HG02943 (cell line): Measurements from ENCODE around the gene XRCC2.
"Not testable (repeated sequence)": the region's sequence is repeated elsewhere in the genome, so short reads cannot be mapped to it uniquely, and the experiment has no call there.

Experiments
- ATAC-seq: cut with Tn5 transposase; IDR thresholded peaks from one replicate; pipeline ENCODE4 v1.9.1; 2021; ENCODE audit warnings: mild to moderate bottlenecking, low read depth, moderate library complexity; ENCODE audit not compliant: unreplicated experiment

The XRCC2 gene

DNA sequence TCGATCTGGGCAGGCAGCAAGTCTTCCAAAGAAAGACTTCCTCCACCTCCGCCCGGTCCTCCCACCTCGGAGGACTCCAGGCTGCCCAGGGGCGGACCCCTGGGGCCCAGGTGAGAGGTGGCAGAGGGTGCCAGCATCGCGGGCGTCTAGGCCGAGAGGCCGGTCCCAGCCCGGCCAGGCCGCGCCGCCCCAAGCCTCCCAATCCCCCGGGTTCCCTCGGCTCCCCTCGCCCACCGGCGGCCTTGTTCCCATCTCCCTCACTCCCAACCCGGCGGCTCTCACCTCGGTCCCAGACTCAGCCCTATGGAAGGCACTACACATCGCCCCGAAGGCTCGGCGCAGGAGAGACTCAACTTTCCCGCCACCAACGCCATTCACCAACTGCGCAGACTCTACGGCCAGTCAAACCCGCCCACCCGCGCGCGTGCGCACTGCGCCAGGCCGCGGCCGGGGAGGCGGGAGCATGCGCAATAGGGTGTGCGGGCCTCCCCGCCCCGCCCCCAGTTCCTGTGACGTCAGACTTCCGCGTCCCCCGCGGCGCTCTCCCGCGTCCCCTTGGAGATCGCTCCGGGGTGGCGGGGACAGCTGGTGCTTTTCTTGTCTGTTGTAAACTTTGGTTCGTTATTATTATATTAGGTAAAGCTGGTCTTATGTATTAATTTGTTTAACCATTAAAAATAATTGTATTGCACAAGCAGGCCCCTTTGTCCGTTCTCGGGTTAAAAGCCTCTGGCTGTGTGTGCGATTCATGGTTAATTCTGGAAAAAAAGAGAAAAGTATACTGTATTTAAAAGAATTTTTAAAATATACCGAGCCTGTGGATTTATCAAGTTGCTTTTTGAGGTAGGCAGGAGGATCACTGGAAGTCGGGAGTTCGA, at the start of gene XRCC2:
TSS of gene XRCC2 (minus strand) at position 383 of the 878 bp plus-strand sequence. CDS start at position 321, 62 bp downstream.
- peak; percentile 92 for ATAC-seq

DNA sequence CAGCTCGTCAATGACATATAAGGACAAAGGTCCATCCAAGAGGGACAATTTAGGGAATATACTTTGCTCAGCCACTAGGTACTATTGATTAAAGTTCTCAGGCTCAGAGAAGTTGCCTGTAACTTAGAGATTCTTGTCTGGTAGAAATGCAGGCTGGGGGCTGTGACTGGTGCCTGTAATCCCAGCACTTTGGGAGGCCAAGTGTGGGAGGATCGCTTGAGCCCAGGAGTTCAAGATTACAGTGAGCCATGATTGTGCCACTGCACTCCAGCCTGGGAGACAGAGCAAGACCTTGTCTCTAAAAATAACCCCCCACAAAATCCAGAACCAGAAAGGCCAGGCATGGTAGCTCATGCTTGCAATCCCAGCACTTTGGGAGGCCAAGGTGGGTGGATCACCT, 47.4 kb upstream of the XRCC2 start:
- no peak for ATAC-seq

DNA sequence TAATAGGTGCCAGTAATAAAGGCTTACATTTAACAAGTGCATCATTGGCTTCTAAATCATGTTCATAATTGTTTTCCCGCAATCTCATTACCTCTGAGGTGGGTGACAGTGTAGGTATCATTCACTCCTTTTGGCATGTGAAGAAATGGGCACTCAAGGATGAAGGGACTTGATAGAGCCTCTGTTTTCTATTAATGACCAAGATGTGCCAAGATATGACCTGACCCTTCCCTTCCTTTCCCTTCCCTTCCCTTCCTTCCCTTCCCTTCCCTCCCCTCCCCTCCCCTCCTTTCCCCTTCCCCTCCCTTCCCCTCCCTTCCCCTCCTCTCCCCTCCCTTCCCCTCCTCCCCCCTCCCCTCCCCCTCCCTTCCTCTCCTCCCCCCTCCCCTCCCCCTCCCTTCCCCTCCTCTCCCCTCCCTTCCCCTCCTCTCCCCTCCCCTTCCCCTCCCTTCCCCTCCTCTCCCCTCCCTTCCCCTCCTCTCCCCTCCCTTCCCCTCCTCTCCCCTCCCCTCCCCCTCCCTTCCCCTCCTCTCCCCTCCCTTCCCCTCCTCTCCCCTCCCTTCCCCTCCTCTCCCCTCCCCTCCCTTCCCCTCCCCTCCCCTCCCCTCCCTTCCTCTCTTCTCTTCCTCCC, 36.6 kb upstream of the XRCC2 start:
- ATAC-seq = not testable (repeated sequence)

DNA sequence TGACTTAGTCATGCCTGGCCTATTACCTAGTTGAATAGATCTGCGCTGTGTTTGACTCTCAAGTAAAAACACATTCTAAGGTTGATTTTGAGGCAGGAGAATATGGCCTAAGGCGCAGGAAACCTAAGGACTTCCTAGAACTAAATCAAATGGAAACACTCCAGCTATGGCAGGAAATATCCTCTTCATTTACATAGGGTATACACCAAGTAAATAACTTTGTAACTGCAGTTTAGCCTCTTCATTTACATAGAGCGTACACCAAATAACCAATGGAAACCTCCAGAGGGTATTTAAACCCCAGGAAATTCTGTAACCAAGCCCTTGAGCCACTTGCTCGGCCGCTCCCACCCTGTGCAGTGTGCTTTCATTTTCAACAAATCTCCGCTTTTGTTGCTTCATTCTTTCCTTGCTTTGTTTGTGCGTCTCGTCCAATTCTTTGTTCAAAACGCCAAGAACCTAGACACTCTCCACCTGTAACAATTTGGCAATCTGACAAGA, 35.6 kb upstream of the XRCC2 start:
- ATAC-seq = no peak

DNA sequence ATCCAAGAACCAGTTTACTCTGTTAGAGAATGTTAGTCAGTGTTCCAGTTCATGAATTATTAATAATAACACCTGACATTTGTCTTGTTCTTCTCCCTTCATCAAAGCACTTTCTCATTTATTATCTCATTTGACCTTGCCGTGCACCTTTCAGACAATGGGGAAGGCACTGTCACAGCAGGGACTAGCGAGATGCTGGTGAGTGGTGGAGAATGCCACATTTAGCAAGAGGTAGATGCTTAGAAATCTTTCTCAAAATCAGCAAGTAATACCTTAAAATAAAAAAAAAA, 34.2 kb upstream of the XRCC2 start:
- ATAC-seq = no peak

DNA sequence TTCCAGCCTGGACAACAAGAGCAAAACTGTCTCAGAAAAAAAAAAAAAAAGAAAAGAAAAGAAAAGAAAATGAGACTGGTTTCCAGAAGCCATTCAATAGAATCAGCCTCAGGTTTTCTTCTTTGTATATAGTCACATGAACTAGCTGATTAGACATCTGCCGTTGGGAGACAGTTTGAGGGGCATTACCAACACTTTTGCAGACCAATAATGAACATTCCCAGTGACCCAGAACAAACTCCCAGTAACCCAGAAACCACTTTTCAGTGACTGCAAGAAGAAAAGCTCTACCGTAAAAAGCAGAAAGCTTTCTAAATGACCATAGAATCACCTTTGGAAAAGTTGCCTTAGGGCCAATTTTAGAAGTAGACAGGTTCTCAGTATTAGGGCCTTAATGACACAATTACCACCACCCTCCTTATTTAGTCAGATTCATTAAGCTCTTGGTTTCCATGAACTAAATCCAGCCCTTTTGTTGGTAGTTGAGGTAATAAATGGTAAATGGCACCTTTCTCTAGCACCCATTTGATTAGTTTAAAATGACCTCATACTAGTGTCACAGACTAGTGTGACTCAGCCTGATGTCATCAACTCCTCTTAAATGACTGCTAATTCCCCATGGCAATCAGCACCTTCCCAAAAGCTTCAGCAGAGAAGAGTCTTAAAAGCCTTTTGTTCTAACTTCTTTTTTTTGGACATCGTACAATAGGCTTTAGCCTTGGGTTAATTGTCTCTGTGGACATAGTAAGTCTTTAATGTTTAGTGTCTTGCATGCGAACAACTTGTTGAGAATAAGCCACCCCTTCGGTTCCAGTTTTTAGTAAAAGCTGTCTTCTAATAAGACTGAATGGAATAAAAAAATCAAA, 33.6 kb upstream of the XRCC2 start:
- ATAC-seq = no peak

DNA sequence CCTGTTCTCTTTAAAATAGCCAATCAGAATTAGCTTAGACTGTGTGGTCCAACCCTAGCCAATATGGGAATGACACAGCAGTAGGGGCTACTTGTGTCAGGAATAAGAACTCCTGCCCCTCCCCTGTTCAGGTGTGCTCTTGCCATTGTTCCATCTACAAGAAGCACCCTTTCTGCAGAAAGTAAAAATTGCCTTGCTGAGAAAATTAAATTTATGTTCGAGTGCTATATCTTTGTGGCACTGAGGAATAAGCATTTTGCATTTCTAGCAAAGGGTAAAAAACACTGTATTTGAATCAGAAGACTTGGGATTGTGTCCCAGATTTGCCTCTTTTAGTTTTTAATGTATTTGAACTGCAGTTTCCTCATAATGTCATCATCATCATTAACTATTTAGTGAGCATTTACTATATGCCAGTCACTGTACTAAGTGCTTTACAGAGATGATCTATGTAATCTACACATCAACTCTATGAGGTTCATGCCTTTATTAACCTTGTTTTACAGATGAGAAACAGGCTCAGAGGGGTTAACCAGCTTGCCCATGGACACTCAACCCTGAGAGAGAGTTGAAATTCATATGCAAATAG, 28.9 kb upstream of the XRCC2 start:
- no peak for ATAC-seq

DNA sequence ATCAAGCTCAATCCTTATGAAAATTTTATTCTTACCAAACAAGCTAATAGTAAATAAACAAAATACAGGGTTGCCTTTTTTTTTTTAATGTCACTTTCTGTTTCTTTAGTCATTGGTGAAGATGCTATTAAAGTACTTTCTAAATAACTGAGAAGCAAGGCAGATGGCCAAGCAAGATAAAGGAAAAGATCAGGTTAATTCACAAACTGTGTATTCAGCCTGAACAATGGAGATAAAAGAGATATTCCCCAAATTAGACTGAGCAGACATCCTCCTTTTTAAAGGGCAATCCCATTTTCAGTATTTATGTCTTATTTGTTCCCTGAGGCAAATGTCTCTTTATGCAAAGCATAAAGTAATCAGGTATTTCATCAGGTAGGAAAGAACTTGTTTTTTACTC, 23.1 kb upstream of the XRCC2 start:
- no peak for ATAC-seq

DNA sequence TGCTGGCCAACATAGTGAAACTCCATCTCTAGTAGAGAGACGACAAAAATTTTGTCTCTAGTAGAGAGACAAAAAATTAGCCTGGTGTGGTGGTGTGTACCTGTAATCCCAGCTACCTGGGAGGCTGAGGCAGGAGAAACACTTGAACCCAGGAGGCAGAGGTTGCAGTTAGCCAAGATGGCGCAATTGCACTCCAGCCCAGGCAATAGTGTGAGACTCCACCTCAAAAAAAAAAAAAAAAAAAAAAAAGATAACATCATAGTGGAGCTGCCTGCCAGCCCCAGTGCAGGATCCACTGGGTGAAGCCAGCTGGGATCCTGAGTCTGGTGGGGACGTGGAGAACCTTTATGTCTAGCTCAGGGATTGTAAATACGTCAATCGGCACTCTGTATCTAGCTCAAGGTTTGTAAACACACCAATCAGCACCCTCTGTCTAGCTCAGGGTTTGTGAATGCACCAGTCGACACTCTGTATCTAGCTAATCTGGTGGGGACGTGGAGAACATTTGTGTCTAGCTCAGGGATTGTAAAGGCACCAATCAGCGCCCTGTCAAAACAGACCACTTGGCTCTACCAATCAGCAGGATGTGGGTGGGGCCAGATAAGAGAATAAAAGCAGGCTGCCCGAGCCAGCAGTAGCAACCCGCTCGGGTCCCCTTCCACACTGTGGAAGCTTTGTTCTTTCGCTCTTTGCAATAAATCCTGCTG, 21.5 kb upstream of the XRCC2 start:
- ATAC-seq = not testable (repeated sequence)

DNA sequence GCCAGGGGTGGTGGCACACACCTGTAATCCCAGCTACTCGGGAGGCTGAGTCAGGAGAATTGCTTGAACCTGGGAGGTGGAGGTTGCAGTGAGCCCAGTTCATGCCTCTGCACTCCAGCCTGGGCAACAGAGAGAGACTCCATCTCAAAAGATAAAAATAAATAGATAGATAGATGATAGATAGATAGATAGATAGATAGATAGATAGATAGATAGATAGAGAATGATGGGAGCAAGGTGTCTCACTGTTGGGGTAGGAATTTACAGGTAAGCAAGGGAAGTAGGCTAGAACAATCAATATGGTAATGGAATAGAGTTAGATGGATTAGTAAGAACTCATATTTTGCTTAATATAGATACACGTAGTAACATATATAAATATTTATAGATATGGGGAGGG, 16.3 kb upstream of the XRCC2 start:
- not testable (repeated sequence) for ATAC-seq

DNA sequence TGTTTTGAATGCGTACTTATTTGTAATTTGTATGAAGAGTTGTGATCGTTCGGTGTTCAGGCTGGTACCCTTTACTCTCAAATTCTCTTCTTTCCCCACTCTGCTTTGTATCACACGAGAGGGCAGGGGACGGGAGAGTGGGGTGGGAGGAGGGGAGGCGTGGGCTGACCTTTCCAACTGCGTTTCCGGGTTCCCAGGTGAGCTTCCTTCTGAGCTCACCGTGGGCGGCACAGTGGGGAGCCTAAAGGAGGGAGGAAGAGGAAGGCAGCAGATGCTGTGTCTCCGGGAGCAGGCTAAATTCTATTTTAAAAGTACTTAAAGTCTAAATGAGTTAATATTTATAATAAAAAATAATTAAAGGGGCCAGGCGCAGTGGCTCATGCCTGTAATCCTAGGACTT, 7.4 kb upstream of the XRCC2 start:
- no peak for ATAC-seq

DNA sequence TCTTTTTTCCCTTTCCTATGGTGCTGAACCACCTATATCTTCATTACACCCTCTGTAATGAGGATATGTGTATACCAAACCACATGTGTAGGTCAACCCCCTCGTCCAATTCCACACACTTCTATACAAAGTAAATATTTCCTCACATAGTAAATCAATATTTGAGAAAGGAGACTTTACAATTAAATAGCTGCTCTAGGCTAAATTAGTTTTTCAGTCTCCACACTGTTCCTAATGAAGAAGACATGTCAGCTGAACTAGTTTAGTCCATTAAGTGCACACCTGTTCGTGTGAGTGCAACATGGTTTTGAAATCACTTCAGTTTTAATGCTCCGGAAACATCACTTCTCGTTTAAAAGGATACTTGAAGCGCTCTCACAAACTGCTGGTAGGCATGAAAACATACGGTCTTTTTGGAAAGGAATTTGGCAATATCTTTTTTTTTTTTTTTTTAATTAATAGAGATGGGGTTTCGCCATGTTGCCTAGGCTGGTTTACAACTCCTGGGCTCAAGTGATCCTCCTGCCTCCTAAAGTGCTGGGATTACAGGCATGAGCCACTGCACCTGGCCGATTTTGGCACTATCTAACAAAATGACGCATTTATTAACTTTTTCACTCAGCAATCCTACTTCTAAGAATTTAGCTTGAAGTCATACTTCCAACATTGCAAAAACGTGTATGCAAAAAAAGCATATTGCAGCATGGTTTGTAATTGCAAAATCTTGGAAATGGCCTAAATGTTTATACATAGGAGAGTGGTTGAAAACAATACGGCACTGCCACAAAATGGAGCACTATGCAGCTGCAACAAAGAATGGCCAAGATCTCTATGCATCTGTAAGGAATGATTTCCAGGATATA, 2.1 kb upstream of the XRCC2 start:
- no peak for ATAC-seq

DNA sequence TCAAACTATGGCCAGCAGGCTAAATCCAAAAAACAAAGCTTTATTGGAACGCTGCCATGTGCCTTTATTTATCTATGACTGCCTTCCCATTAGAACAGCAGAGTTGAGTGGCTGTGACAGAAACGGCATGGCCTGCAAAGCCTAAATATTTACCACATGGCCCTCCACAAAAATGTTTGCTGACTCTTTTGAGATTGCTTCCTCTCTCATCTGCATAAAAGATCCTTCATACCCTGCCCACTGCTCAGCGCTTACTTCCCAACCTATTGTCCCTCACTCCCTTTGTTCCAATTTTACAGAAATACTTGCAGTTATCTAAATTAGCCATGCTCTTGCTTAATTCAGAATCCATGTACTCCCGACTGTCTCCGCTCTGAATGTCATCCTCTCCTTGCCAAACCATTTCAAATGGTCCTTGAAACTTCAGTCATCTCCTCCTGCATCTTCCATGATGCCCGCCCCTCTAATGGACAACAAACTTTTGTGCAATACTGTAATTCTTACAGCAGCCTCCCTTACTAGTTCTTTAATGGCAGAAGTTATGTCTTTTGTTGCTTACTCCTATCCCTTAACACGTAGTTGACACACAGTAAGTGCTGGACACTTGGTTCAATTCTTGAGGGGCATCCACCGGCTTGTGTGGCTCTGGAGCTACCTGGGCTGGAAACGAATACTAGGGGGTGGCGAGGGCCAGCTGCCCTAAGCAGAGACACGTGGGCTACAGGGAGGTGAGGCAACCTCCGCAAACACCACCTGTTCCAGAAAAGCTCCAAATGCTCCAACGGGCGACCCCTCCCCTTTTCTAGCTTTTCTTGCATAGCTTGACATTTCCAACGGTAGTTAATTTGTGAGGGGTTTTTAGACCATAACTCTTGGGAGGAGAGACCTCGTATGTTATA, 832 bp downstream of the XRCC2 start:
- peak; percentile 29 for ATAC-seq

DNA sequence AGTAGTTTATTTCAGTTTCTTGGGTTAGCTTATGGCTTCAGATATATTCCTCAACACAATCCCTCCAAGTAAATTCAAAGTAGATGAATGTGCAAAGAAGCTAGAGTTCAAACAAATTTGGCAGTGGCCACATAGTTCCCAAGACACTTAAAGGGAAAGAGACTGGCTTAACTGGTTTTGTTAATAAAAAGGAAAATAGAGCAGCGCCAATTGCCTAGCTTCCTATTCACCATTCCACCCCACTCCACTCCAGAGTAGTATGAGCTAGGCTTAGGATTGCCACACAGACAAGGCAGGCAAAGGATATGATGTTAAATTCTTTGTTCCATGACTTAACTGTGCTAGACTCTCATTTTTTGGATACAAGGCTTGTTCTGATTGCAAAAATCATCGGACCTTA, 2.0 kb downstream of the XRCC2 start:
- no peak for ATAC-seq

DNA sequence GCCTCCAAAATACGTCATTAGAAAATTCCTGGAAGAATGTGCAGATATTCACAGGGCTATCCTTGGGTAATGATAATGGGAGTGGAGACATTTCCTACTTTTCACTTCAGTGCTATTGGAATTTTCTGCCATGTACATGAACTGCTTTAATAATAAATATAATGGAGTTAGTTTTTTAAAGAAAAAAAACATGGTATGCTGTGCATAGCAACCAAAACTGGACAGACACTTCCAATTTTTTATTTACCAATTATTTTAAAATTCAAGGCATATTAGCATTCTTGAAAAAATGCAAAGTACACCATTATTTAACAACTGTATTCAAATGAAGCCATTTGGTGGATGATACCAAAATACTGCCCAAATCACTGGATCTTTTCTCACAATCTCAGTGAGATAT, 3.3 kb downstream of the XRCC2 start:
- ATAC-seq = no peak

DNA sequence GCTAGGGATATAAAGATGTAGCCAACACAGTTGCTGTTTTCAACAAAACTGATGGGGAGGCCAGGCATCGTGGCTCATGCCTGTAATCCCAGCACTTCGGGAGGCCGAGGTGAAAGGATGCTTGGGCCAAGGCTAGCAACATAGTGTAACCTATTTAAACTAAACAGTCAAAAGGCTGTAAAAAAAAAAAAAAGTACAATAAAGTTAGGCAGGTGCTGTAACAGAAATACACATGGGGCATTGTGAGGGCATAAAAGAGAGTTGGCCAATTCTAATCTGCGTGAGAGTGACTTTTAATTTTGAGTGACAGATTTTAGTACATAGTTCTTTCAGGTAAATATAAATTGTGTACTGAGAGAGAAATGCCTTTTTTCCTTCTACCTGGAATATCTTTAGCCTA, 6.2 kb downstream of the XRCC2 start:
- no peak for ATAC-seq

DNA sequence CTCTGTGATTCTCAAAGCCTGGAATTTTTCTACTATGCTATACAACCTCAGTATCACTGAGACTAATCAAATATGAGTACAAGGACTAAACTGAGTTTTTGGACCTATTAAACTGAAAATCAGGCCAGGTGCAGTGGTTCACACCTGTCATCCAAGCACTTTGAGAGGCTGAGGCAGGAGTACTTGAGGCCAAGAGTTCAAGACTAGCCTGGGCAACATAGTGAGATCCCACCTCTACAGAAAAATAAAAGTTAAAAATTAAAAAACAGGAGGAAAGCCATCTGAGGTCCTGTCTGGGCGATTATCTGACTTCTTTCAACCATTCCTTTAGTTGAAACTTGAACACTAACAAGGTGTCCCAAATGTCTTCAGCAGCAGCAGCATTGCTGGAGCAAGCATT, 7.0 kb downstream of the XRCC2 start:
- no peak for ATAC-seq

DNA sequence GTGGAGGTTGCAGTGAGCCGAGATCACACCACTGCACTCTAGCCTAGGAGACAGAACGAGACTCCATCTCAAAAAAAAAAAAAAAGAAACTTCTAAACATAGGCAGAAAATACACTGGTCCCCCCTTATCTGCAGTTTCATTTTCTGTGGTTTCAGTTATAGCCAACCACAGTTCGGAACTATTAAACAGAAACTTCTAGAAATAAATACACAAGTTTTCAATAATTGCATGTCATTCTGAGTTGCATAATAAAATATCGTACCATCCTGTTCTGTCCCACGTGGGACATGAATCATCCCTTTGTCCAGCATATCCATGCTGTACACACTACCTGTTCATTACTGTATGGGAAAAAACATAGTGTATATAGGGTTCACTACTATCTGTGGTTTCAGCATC, 8.0 kb downstream of the XRCC2 start:
- no peak for ATAC-seq
